Bone marrow (tissue), 2 donors: Measurements from ENCODE around the gene RAB31.
"Not testable (repeated sequence)": the region's sequence is repeated elsewhere in the genome, so short reads cannot be mapped to it uniquely, and the experiment has no call there.

Source experiments
- DNase-seq, 2 donors: peaks; one replicate each; lab custom pipeline; 2025; lab: John Stamatoyannopoulos, UW

RAB31 gene

GRCh38 chr18:9708057-9708433 lies at the start of gene RAB31:
TSS of gene RAB31 (plus strand) at chr18:9708301. CDS start at chr18:9708406, 105 bp downstream.
- peak in 1 of 2 donors; percentile 69 for DNase-seq

GRCh38 chr18:9659499-9660375 lies 48.4 kb upstream of the RAB31 start:
- DNase-seq = no peak

GRCh38 chr18:9661564-9661963 lies 46.5 kb upstream of the RAB31 start:
- no peak for DNase-seq

GRCh38 chr18:9663377-9663776 lies 44.7 kb upstream of the RAB31 start:
- no peak for DNase-seq

GRCh38 chr18:9665314-9665713 lies 42.8 kb upstream of the RAB31 start:
- DNase-seq = no peak

- DNase-seq = no peak
Observed at GRCh38 chr18:9666548-9666947, 41.6 kb upstream of the RAB31 start.

- DNase-seq = no peak
Observed at GRCh38 chr18:9669016-9669415, 39.1 kb upstream of the RAB31 start.

GRCh38 chr18:9671214-9671613 lies 36.9 kb upstream of the RAB31 start:
- DNase-seq = no peak

- DNase-seq = peak in 1 of 2 donors; percentile 33
Observed at GRCh38 chr18:9673296-9674251, 34.5 kb upstream of the RAB31 start.

GRCh38 chr18:9678216-9678615 lies 29.9 kb upstream of the RAB31 start:
- DNase-seq = not testable (repeated sequence)

- no peak for DNase-seq
Observed at GRCh38 chr18:9679125-9679524, 29.0 kb upstream of the RAB31 start.

GRCh38 chr18:9681217-9681616 lies 26.9 kb upstream of the RAB31 start:
- DNase-seq = no peak

GRCh38 chr18:9682572-9682971 lies 25.5 kb upstream of the RAB31 start:
- DNase-seq = no peak

- peak in 1 of 2 donors; percentile 17 for DNase-seq
Observed at GRCh38 chr18:9683418-9684396, 24.4 kb upstream of the RAB31 start.

GRCh38 chr18:9684881-9685614 lies 23.1 kb upstream of the RAB31 start:
- no peak for DNase-seq

GRCh38 chr18:9685615-9685890 lies 22.5 kb upstream of the RAB31 start:
- no peak for DNase-seq

- no peak for DNase-seq
Observed at GRCh38 chr18:9688036-9688741, 19.9 kb upstream of the RAB31 start.

- DNase-seq = no peak
Observed at GRCh38 chr18:9689253-9689652, 18.8 kb upstream of the RAB31 start.

GRCh38 chr18:9690418-9691188 lies 17.5 kb upstream of the RAB31 start:
- no peak for DNase-seq

- DNase-seq = no peak
Observed at GRCh38 chr18:9691235-9691634, 16.9 kb upstream of the RAB31 start.
